OCI-LY7 (cell line): ENCODE results near the gene ITGA3.

Experiments used
- CTCF ChIP-seq: fragments of 200-600 bp; sonication (generic); conservative IDR thresholded peaks from 2 replicates; pipeline ENCODE4 v1.5.1; 2014; ENCODE audit warnings: mild to moderate bottlenecking, antibody characterized with exemption, low read length, moderate library complexity, mixed read lengths
- EZH2phosphoT487 ChIP-seq: fragments of 200-600 bp; sonication (generic); IDR thresholded peaks from 2 replicates; pipeline ENCODE4 v1.6.1; 2018; ENCODE audit warnings: low read depth, borderline replicate concordance, mild to moderate bottlenecking, mixed run types, antibody characterized with exemption, low read length, moderate library complexity, mixed read lengths

- TF ChIP-seq CTCF (no peak), EZH2phosphoT487 (no peak)
These were observed 2.5 kb downstream of the ITGA3 start for GRCh38 chr17:50058296-50058953.
